MV-4-11 (cell line): ENCODE measurements around the gene FHOD1.

Source experiments
- DNase-seq: peaks from one replicate; lab custom pipeline; 2025; lab: John Stamatoyannopoulos, UW

Gene FHOD1

GRCh38 chr16:67207249-67208091 lies 39.8 kb downstream of the FHOD1 start:
- no peak for DNase-seq

DNA sequence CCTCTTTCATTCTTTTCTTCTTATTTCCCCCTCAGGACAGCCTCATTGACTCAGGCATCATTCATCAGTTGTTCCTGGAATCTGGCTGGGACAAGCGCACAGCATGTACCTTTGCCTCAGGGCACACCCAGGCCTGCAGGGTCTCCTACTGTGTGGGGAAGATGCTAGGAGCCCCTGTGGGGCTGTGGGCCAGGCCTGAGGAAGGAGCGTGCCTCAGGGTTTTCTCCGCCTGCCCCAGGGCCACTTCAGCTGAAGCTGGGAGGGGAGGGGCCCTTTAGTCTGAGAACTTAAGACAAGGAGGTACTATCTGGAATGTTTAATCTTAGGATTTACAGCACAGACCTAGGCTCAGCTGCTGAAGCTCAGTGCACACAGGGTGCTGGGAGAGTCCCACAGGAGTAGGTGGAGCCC lies 40.4 kb downstream of the FHOD1 start:
- no peak for DNase-seq

DNA sequence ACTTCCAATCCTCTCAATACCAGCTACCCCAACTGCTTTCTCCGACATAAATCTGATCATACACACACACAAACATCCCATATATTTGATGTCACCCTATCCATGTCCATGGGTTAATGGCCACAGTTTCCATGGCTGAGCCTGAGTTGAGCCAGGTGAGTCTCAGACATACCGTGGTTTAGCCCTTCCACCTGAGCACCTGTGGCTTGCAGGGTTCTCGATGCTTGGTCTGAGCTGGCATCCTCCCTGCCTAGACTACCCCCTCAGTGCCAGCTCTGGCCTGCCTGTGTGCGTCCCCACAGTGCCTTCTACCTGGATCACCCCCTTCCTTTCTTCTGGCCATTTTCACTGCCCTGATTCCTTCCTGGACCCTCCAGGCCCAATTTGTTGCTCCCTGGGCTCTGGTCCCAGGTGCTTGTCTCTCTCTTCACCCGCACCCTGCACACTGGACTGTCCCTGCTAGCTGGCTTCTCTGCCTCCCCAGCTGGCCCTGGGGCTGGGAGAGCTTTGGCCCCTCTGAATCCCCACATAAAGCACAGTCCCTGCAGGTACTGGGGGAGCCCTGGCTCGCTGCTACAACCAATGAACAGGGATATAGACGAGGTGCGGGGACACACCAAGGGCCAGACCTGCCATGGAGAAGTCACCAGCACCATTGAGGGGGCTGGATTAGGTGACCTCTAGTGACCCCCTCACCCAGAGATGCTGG lies 41.0 kb downstream of the FHOD1 start:
- no peak for DNase-seq

DNA sequence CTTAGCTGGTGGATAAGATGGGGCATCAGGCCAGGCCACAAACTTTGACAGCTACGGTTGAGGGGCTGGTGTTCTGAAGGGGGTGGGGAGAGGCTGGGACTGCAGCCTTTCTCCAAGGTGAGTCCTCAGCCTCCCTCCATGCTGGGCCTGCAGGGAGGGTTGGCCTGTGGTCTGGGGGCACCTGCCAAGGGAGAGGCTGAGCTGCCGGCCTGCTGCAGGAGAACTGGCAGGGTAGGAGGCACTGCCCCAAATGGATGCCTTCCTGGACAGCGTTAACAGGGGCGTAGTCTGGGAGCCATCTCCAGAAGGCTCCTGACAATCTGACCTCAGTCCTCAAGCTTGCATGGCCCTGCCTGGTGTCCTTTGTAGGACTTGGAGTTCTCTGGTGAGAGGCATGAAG lies 43.2 kb downstream of the FHOD1 start:
- no peak for DNase-seq

- DNase-seq = no peak
Measured at GRCh38 chr16:67202956-67203493, 44.3 kb downstream of the FHOD1 start.

GRCh38 chr16:67202426-67202825 lies 44.9 kb downstream of the FHOD1 start:
- DNase-seq = no peak

DNA sequence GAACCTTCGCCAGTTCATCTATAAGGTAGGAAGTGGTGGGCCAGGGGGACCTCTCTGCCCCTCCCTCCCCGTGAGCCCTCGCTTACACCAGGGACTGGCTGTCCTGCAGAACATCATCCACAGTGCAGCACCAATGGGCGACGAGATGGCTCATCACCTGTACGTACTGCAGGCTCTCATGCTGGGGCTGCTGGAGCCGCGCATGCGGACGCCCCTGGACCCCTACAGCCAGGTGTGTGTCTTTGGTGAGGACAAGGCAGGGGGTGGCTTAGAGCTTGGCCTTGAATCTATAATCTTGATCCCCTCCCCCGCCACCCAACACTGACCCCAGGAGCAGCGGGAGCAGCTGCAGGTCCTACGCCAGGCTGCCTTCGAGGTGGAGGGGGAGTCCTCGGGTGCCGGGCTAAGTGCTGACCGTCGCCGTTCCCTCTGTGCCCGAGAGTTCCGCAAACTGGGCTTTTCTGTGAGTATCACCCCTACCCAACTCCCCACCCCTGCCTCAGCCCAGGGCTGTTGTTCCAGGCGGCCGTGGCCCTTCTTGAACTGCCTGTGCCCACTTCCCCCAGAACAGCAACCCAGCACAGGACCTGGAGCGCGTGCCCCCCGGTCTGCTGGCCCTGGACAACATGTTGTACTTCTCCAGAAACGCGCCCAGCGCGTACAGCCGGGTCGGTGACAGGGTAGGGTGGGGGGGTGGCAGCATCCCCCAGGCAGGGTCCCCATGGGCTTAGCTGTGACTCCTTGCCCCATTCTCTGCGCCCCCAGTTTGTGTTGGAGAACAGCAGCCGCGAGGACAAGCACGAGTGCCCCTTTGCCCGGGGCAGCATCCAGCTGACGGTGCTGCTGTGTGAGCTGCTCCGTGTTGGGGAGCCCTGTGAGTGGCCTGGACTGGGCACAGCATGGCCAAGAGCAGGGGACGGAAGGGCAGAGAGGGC lies 45.6 kb downstream of the FHOD1 start:
- DNase-seq = no peak

DNA sequence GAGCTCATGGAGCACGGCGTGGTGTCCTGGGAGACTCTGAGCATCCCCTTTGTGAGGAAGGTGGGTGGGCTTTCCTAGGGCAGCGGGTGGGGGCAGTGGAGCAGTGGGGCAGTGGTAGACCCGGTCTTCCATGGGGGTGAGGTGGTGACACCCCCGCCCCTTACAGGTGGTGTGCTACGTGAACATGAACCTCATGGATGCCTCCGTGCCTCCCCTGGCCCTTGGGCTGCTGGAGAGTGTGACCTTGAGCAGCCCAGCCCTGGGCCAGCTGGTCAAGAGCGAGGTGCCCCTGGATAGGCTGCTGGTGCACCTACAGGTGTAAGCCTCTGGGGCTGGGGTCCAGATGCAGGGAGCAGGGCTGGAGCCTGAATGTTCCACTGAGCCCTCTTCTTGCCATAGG lies 46.8 kb downstream of the FHOD1 start:
- DNase-seq = no peak

DNA sequence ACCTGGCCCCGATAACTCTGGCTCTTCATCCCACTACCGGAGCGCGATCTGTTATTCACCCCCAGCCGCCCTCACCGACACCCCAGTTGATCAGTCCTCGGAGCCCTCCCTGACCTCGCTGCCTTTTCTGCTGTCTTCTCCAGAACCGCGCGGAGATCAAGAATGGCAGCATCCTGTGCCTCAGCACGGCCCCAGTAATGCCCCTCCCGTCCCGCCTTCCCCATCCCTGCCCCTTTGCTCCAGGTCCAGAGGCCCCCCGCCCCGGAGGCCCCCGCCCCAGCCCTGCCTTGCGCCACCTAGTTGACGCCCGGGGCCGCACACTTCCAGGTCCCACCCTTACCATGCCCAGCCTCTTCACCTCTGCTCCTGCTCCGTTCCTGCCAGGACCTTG lies 47.5 kb downstream of the FHOD1 start:
- no peak for DNase-seq

DNA sequence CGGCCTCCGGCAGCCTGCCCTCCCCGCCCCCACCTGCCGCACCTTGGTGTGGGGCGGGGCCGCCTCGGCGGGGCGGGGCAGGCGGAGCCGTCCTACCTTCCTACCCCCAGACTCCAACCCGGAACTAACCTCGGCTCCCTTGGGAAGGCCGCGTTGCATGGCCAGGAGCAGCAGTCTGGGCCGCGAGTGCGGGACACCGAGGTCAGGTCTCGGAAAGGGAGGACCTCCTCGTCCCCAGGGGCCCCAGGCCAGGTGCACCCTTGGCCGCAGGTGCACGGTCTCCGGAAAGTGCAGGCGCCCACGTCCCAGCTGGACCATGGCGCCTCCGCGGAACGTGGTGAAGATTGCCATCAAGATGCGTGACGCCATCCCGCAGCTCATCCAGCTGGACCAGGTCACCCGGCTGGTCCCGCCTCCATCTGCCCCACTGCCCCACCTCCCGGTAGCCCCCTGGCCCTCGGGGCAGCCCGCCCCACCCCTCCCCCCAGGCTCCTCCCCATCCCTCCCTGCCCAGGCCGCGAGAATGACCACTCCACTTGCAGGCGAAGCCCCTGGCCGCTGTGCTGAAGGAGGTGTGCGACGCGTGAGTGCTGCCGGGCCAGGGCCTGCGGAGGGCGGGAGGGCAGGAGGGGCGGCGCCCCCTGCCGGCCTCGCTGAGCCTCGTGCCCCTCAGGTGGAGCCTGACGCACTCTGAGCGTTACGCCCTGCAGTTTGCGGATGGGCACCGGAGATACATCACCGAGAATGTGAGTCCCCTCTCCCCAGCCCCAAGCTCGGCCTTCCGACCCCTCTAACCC lies 48.1 kb downstream of the FHOD1 start, which contains the start of gene ELMO3:
ELMO3 (plus strand) TSS at position 121 of the 797 bp plus-strand sequence; CDS start at position 317, 196 bp downstream.
- no peak for DNase-seq

- DNase-seq = peak; percentile 40
Measured at GRCh38 chr16:67198238-67198734, 49.0 kb downstream of the FHOD1 start.

- DNase-seq = no peak
Measured at GRCh38 chr16:67197704-67198103, 49.6 kb downstream of the FHOD1 start.

- DNase-seq = no peak
Measured at GRCh38 chr16:67196881-67197280, 50.4 kb downstream of the FHOD1 start.

GRCh38 chr16:67195676-67196075 lies 51.6 kb downstream of the FHOD1 start:
- DNase-seq = no peak

DNA sequence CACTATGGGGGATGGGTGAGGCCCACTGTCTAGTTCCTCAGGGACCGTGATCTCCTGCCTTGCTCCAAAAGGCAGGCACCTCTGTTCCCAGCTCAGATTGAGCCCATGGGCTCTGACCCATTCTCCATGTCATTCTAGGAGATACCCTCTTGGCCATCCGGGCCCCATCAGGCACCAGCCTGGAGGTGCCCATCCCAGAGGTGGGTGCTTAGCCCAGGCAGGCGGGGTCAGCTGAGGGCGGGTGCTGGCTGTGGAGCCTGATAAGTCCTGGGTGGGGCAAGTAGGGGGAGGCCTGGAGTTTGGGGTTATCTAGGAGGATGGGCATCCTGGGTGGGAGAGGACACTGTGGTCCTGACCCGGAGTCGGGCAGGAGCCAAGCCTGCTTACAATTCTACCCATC lies 53.0 kb downstream of the FHOD1 start:
- DNase-seq = no peak

DNA sequence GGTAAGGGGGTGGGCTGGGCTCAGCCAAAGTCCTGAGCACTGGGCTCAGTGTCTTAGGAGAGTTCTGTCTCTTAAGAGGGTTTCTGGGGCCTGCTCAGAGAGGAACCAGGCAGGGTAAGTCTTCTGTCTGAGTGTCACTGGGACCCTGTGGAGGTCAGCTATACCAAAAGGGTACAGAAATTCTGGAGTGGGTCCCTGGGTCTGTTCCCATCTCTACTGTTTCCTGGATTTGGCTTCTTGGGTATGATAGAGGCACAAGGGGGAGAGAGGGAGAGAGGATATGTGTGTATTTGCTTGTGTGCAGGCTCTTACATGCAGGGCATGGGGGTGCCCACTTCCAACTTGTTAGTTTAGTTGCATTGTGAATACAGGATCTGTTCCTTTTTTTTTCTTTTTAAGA lies 53.7 kb downstream of the FHOD1 start:
- DNase-seq = no peak

DNA sequence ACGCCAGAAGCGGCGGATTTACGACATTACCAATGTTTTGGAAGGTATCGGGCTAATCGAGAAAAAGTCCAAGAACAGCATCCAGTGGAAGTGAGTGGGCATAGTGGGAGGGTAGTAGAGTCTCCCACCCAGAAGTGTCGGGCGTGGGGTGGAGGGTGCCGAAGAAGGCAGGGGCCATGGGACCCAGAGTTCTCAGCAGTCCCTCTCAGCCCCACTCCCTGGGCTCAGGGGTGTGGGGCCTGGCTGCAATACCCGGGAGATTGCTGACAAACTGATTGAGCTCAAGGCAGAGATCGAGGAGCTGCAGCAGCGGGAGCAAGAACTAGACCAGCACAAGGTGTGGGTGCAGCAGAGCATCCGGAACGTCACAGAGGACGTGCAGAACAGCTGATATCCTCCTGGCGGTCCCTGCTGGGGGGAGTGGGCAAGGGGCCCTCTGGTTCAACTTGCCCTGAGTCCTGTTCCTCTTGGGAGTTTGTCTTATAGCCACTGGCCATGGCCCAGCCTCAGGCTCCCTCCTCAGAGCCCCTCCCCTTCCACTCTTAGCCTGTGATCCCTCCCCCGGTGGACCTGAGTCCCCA lies 54.4 kb downstream of the FHOD1 start:
- no peak for DNase-seq

DNA sequence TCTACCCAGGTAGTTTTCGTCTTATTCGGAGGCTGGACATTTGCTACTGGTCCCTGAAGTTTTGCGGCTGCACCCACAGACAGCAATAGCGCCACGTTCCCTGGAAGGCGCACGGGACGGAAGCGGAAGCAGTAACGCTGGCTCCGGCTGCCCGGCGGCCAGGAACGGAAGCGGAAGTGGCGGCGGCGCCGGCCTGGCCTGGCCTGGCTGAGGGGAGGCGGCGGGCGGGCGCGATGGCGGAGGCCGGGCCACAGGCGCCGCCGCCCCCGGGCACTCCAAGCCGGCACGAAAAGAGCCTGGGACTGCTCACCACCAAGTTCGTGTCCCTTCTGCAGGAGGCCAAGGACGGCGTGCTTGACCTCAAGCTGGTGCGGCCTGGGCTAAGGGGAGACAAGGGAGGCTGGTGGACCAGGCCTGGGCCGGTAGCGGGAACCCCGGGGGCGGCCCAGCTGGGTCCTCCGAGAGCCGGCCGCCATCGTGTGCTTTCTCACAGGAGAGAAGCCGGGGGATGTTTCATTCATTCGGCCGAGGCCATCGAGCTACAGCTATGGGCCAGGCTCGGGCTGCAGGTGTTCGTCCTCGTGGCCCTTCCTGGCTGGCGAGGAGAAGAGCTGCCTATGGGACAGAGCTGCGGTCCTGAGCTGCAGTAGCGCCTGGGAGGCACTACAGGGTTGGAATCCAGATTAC lies 55.1 kb downstream of the FHOD1 start, which contains the start of gene E2F4:
E2F4 (plus strand) TSS at position 161 of the 687 bp plus-strand sequence; CDS start at position 234, 73 bp downstream.
- peak; percentile 88 for DNase-seq

DNA sequence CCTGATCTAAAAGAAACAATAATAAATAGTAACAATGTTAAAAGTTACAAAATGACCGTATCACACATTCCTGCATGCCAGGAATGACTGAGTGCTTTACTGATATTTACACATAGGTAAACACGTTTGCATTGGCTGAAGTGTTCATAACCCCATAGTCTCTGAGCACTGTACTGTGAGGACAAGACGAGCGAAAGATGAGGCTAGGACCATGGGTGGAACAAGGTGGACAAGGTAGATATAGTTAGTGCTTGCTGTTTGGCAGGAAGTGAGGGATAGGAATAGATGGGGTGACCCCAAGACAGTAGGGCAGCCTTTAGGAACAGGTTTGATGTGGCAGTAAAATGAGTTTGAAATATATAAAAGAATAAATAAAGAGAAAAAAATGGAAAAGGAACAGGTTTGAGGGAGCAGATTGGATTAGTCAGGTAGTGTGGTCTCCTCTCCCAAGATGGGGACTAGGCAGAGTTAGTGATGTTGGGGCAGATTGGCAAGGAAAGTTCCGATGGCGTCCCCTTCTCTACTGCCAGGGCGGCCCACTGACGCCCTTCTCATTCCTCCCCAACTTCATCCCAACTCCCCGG lies 55.8 kb downstream of the FHOD1 start:
- DNase-seq = no peak
